ENCODE results near the gene KLHL40. TPM values are rescaled to one million over a fixed set of nuclear protein-coding genes. Genes with fewer than 3 reads are reported as not detected.

Gene KLHL40
- total and polyA plus RNA-seq, 9 of the 15 experiments (the other 6 are each of a cell fraction or from before 2014, with no cell fraction given) = not detected

GRCh38 chr3:42667523-42668412, 17.6 kb upstream of the KLHL40 start (continued):
- no peak for TF ChIP-seq CTCFL (IDR thresholded peaks at IDR 0.05; ENCODE audit: borderline replicate concordance, insufficient read depth, low read depth, low read length, poor library complexity, severe bottlenecking)
- TF ChIP-seq SNAPC5 (CRISPR knock-in tag; IDR thresholded peaks at IDR 0.05) = no peak
- 0 out of 2 replicates have a peak, but pooled peaks have one; percentile 24 for TF ChIP-seq CTBP1 (IDR thresholded peaks at IDR 0.05; ENCODE audit: borderline replicate concordance)
- TF ChIP-seq RBBP5 (IDR thresholded peaks at IDR 0.05; ENCODE audit: borderline replicate concordance, insufficient read depth, low read length, poor library complexity, severe bottlenecking) = no peak
- TF ChIP-seq NFE2 (IDR thresholded peaks at IDR 0.05; ENCODE audit: low read depth) = peak; percentile 57; the same call in 1 of the 2 replicates
- no peak for TF ChIP-seq ZSCAN29 (IDR thresholded peaks at IDR 0.05)
- TF ChIP-seq ZBTB33 (CRISPR knock-in tag; IDR thresholded peaks at IDR 0.05) = no peak
- no peak for TF ChIP-seq PTBP1 (IDR thresholded peaks at IDR 0.05; ENCODE audit: low read depth, low read length)
- TF ChIP-seq C11orf30 (IDR thresholded peaks at IDR 0.05; ENCODE audit: low read depth) = peak; percentile 87
- TF ChIP-seq KDM5B (IDR thresholded peaks at IDR 0.05; ENCODE audit: insufficient replicate concordance, low read depth, low read length) = no peak
- peak; percentile 81 for TF ChIP-seq MAFG (tag; conservative IDR thresholded peaks at IDR 0.05)
- TF ChIP-seq RCOR1 (IDR thresholded peaks at IDR 0.05; ENCODE audit: borderline replicate concordance in 1 of 2, low read depth in 2 of 2, low read length in 2 of 2) = peak in 1 of 2 experiments; percentile 72; a peak in 2 of 4 replicates
- no peak for TF ChIP-seq CHCHD3 (CRISPR knock-in tag; IDR thresholded peaks at IDR 0.05)
- 0 out of 2 replicates have a peak, but pooled peaks have one; percentile 7 for TF ChIP-seq CBFA2T2 (conservative IDR thresholded peaks at IDR 0.05)
- TF ChIP-seq PTRF (tag; IDR thresholded peaks at IDR 0.05) = no peak
- no peak for TF ChIP-seq THAP12 (CRISPR knock-in tag; IDR thresholded peaks at IDR 0.05)
- peak; percentile 68 for TF ChIP-seq MAFF (IDR thresholded peaks at IDR 0.05; ENCODE audit: low read length)
- TF ChIP-seq ZNF449 (CRISPR knock-in tag; IDR thresholded peaks at IDR 0.05) = no peak
